HG03196 (cell line): Measurements from ENCODE around the gene RNGTT.
A peak's percentile ranks its signal among the peaks of the same experiment; 100 is the strongest.
"Not testable (repeated sequence)": the region's sequence is repeated elsewhere in the genome, so short reads cannot be mapped to it uniquely, and the experiment has no call there.

ENCODE experiments used
- ATAC-seq: cut with Tn5 transposase; IDR thresholded peaks from one replicate; pipeline ENCODE4 v1.9.1; 2021; ENCODE audit not compliant: unreplicated experiment

The RNGTT gene

DNA sequence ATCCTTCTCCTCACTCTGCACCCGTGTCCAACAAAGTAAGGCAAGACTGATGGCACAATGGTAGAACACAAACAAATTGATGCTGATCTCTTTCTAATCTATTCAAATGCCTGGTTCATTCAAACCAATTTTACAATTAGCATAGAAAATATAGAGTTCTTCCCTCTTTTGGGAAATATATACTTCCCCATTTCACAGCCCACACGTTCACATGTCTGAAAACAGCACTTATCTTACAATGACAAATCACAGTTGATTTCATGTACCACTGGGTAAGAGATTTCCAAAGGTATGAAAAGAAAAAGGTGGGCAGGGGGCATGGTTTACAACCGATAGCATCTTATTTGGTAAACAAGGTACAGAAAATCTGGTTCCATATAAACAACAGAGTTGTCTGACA lies 137.6 kb downstream of the RNGTT start:
- ATAC-seq: no peak

DNA sequence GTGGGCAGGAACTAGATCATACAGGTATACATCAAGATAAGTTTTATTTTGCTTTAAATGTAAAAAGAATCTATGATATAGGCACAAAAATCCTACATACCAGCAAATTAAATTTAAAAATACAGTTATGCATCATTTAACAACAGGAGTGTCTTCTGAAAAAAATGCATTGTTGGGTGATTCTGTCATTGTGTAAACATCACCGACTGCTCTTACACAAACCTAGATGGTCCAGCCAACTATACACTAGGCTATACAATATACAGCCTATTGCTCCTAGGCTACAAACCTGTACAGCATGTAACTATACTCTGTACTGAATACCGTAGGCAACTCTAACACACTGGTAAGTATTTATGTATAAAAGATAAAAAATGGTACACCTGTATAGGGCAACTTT lies 139.4 kb downstream of the RNGTT start:
- ATAC-seq: no peak

DNA sequence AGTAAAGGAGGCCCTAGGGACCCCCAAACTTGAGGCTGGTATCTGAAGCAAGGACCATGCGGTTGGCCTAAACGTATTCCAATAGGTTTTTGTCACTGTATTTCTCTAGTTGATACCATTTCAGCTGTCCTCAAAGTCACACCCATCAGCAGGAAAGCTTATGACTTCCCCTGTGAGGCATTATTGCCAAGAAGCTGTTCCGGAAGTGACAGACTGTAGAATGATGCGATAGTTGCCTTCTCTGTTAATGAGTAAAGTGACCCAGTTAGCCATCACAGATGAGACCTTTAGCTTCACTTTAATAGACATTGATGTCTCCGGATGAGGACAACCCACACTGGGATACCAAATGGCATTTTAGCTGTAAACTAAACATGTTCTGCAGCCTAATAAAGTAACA lies 147.9 kb downstream of the RNGTT start:
- no peak for ATAC-seq

DNA sequence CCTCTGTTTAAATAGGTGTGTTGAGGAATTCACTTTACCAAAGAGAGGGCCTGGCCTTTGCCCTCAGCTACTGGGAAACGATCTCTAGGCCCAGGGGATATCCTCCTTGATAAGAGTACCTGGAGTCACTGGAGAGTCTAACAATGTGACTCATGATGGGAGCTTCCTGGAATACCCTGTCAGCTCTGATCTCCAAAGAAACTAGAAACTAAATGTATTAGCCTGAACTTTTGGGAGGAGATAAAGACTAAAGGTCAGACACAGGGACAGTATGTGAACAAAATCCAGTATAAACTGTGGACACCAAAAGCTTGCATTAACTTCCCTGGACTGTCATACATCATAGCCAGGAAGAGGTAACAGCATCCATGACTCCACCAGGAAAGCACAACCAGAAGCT lies 148.5 kb downstream of the RNGTT start:
- ATAC-seq: no peak

DNA sequence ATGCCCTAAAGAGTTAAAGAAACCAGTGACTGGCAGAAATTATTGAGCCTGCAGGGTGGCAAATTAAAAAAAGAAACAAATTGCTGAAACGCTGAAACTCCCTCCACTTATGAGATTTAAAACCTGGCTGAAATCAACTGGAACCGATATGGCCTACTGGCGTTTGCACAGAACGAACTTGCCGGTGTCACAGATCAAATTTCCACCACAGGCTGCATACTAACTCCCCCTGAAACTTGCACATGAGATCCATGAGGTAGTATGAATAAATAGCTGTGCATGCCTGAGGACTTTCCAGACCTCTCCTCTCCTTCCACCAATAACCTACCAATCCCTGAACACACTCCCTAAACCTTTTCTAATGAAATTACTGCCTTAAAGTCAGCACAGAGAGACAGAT lies 150.4 kb downstream of the RNGTT start:
- no peak for ATAC-seq

DNA sequence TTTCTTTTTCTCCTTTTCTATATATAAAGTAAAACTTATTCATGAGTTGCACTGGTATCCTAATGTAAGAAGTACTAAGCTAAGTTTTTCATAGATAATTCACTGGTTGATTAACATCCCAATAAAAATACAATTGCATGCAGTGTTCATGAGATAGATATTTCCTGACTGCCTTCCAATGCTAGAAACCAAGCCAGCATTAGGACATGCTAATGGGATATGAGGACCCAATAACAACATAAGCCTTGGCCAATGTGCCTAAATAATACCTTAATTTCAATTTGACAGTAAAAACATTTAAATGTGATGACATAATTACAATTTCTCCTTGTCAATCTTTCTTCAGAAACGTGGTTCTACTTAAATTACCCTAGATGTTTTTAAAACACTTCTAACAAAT lies 152.7 kb downstream of the RNGTT start:
- no peak for ATAC-seq

GRCh38 chr6:88810089-88810488 lies 153.3 kb downstream of the RNGTT start:
- ATAC-seq: no peak

DNA sequence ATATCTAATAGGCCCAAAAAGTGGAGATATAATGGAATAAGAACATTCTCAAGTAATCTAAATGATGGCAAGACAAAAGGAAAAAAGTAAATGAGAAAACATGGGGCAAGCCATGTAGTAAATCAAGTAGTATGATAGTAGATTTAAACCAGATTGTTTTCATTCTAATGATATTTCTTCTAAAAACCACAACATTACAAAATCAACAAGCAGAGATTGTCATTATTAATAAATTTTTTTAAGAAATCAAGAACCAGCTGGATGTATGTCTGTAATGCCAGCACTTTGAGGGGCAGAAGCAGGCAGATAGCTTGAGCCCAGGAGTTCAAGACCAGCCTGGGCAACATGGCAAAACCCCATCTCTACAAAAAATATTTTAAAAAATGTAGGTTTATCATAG lies 155.0 kb downstream of the RNGTT start:
- ATAC-seq: no peak

GRCh38 chr6:88807622-88808021 lies 155.8 kb downstream of the RNGTT start:
- ATAC-seq: no peak

- no peak for ATAC-seq
Observed at GRCh38 chr6:88806728-88807127, 156.7 kb downstream of the RNGTT start.

DNA sequence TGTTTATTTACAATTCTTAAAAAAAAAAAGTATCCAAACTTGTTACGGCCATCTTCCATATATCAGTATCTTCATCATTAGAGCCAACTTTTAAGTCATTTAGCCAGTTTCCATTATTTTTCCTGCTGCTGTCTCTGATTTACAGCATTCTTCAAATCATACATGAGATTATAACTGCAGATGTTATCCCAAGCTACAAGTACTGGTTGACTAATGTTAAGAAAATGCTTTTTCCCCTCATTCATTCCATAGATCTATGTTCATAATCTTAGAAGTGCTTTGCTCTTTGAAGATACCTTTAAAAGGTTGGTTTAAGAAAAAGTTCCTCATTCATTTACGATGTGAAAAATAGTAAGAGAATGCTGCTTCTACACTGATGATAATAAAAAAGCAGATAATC lies 158.7 kb downstream of the RNGTT start:
- no peak for ATAC-seq

DNA sequence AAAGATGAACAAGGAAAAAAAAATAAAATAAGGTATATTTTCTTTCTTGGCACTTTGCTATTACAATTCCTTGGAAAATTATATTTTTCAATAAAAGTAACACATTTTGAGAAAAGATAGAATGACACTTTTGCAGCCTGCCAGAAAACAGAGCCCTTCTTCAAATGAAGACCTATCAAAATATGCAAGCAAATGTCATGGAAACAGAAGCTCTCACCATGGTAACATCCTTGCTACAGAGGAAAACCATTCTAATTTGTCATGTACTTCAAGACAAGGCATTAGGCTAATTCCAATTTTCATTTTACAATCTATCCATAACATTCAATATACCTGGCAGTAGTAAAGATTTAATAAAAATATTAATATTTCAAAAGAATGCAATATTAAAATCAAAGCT lies 177.9 kb downstream of the RNGTT start:
- ATAC-seq: no peak

DNA sequence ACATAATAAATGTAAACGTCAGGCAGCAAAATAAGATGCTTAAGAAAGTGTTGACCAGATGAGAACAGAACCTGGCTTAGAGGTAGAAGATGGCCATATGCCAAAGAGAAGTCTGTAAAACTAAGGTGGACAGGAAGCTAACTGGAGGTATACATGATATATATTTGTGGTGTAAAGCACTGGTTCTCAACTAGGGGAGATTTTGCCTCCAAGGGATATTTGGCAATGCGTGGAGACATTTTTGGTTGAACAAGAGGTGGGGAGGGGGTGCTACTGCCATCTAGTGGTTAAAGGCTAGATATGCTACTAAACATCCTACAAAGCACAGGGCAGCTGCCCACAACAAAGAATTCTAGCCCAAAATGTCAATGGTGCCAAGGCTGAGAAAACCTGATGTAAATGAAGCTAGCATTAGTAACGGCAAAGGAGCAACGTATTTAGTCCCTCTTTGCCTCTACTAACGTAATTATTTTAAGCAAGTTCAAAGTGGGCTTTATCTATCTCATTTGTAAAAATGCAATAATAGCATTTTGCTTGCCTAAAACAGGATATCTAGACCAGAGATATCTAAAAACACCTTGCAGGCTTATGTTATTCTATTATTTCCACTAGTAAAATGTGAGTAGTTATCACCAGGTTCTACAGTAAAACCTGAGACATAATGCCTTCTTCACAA lies 182.6 kb downstream of the RNGTT start:
- peak; percentile 51 for ATAC-seq

GRCh38 chr6:88775866-88776571 lies 187.4 kb downstream of the RNGTT start:
- ATAC-seq: no peak

- not testable (repeated sequence) for ATAC-seq
Observed at GRCh38 chr6:88768114-88768513, 195.3 kb downstream of the RNGTT start.

DNA sequence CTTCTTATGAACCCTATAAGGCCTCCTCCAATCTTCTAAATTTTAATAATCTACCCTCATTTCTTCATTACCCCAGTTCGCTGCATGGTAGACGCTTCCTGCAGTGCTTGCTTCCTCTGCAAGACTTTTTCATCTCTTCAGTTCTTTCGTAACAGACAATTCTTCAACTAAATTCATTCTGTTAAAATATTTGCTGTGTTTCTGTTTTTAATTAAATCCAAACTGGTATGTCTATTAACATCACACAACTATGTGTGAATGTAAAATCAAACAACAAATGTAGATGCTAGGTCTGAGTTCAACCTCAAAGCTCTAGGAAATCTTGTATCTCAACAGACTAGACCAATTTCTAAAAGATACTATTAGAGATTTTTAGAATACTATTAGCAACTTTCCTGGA lies 199.3 kb downstream of the RNGTT start:
- no peak for ATAC-seq

- ATAC-seq: no peak
Observed at GRCh38 chr6:88763160-88763559, 200.3 kb downstream of the RNGTT start.

DNA sequence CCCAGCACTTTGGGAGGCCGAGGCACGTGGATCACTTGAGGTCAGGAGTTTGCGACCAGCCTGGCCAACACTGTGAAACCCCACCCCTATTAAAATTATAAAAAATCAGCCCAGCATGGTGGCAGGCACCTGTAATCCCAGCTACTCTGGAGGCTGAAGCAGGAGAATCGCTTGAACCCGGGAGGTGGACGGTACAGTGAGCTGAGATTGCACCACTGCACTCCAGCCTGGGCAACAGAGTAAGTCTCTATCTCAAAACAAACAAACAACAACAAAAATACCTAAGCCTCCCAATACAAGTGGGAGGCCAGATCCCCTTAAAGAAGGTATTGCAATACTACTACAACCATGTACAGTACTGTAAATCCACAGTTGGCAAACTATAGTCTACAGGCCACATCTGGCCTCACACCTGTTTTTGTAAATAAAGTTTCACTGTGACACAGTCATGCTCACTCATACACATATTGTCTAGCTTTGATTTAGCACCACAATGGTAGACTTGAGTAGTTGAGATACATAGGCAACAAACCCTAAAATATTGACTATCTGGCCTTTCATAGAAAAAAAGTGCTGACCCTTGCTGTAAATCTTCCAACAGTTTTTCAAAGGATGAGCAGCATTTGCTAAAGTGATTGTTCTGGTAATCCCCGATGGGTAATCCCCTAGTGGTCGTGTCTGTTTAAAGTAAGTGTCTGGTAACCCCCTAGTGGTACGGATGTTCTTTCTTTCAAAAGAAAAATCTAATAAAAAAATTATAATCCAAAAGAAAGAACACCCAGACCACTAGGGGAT lies 202.0 kb downstream of the RNGTT start:
- peak; percentile 55 for ATAC-seq

GRCh38 chr6:88760091-88760490 lies 203.3 kb downstream of the RNGTT start:
- no peak for ATAC-seq

GRCh38 chr6:88750936-88751335 lies 212.5 kb downstream of the RNGTT start:
- ATAC-seq: no peak

DNA sequence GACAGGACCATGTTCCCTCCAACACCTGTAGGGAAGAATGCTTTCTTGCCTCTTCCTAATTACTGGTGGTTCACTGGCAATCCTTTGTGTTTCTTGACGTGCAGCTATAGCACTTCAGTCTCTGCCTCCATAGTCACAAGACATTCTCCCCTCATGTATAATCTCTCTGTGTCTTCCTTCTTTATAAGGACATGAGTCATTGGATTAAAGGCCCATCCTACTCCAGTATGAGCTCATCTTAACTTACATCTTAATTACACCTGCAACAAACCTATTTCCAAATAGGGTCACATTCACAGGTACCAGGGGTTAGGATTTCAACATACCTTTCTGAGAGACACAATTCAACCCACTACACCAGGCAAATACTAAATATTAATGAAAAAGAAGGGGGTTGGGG lies 213.6 kb downstream of the RNGTT start:
- ATAC-seq: no peak

GRCh38 chr6:88748141-88748540 lies 215.3 kb downstream of the RNGTT start:
- ATAC-seq: no peak
